Measurements from ENCODE around the gene PRKCE.

Gene PRKCE

GRCh38 chr2:46002947-46003346, 351.5 kb downstream of the PRKCE start:
- no peak for DNase-seq

- no peak for DNase-seq
Observed at GRCh38 chr2:46003903-46004473, 352.5 kb downstream of the PRKCE start.

- DNase-seq: no peak
Observed at GRCh38 chr2:46006473-46007025, 355.1 kb downstream of the PRKCE start.

DNA sequence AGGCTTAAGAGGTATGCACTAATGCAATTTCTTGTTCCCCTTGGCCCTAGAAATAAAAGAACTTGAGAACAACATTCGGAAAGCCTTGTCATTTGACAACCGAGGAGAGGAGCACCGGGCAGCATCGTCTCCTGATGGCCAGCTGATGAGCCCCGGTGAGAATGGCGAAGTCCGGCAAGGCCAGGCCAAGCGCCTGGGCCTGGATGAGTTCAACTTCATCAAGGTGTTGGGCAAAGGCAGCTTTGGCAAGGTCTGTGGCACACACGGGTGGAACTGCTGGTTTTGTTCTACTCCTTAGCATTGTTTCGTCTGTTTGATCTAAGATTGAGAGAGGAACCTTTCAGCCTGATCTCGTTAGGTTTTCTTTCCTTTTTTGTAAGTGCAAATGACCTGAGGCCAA, 355.9 kb downstream of the PRKCE start:
- no peak for DNase-seq

- DNase-seq: no peak
Observed at GRCh38 chr2:46008091-46008870, 356.8 kb downstream of the PRKCE start.

- DNase-seq: no peak
Observed at GRCh38 chr2:46009315-46009714, 357.8 kb downstream of the PRKCE start.

GRCh38 chr2:46009772-46010171, 358.3 kb downstream of the PRKCE start:
- DNase-seq: peak; percentile 7 to 42 (median 27)

GRCh38 chr2:46010223-46010924, 358.9 kb downstream of the PRKCE start:
- no peak for DNase-seq

DNA sequence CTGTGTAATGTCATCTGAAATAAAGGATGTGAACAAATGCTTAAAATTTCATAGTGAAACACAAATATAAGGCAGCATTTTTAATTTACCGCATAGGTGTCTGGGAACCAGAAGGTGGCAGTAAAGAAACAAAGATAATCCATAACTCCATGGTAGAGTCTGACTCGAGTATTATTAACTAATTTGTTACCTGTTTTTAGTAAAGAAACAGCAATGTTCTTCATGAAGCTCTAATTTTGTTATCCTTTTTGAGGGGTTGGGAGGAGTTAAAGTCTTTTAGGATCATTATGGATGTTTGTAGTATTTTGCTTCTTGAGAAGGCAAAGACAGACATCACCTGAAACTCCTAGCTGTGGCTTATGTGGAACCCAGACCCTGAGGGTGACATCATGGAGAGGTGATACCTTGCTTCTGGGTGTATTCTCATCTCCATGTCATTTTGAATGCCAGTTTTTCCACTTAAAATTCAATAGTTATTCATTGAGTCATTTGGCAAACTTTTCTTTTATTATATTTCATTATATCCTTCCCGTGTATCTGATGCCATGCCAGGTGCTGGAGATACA, 359.5 kb downstream of the PRKCE start:
- peak; percentile 40 to 70 (median 68) for DNase-seq

DNA sequence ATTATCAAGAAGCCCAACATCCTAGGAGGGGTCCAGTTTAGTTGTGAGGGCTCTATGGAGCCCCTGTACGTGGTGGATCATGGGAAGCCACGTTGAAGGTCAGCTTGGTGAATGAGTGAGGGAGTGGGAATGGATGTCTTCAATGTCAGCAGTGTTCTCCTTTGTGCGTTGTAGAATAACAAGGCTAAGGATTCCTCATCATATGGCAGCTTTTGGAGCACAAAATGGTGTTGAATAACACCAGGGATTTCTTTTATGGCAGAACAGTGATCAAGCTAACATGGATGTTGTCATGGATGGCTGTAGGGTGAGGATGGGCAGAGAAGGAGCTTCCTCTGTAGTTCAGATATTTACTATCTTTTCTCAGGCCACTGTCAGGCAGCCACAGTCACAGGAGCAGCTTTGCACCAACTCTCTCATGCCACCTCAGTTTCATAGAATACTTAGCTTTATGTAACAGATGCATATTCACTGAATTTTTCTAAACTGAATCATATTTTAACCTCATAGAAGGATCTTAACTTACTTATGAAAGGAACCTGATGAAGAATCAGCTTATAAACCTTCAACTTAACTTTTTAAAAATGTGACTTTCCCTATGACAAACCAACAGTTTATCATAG, 361.3 kb downstream of the PRKCE start:
- no peak for DNase-seq

DNA sequence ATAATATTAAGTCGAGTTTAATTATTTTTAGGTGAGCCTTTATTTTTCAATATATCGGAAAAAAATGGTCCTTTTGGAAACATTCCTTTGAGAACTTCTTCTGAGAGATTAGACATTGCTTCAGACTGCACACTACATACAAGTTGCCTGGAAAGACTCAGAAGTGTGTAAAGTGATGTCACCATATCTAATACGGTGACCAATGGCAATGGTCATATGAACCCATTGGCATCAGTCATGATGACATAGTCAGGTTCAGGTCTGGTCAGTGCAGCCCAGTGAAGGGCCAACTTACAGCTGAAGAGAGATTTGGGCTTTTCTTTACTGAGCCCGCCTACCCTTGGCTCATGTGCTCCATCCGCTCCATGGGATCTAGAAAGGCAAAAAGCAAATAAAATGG, 362.3 kb downstream of the PRKCE start:
- DNase-seq: no peak

GRCh38 chr2:46014911-46015654, 363.6 kb downstream of the PRKCE start:
- DNase-seq: no peak

GRCh38 chr2:46015671-46016070, 364.2 kb downstream of the PRKCE start:
- no peak for DNase-seq

GRCh38 chr2:46016091-46016490, 364.6 kb downstream of the PRKCE start:
- DNase-seq: no peak

GRCh38 chr2:46018773-46019591, 367.5 kb downstream of the PRKCE start:
- DNase-seq: no peak

- DNase-seq: no peak
Observed at GRCh38 chr2:46020416-46020815, 368.9 kb downstream of the PRKCE start.

DNA sequence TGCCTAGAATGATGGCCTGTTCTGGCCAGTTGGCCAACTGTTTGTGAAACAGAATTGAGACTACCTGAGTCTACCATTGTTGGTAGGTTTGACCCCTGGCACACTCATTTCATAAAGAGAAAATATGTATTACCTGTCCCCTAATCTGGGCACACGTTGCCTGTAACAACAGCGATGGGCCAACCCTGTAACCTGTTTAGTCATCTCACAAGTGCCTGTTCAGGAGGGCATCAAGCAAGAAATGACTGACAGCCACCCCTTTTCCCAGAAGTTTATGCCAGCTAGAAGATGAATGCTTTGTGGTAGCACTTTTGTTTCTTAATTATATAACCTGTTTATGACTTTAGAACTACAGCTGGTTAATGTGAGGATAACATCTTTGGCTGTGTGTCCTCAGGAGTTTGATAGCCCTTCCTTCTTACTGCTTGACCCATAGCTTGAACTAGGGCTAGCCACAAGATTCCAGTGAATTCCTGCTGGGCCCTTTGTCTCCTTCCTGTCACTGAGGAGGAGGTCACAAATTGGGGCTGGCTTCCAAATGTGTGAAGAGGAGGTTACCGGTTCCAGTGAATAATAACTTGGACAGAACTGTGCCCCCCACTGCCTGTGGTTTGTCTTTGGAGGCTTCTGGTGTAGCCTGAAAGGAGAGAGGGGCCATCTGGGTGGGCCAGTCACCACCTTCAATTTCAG, 371.8 kb downstream of the PRKCE start:
- no peak for DNase-seq

DNA sequence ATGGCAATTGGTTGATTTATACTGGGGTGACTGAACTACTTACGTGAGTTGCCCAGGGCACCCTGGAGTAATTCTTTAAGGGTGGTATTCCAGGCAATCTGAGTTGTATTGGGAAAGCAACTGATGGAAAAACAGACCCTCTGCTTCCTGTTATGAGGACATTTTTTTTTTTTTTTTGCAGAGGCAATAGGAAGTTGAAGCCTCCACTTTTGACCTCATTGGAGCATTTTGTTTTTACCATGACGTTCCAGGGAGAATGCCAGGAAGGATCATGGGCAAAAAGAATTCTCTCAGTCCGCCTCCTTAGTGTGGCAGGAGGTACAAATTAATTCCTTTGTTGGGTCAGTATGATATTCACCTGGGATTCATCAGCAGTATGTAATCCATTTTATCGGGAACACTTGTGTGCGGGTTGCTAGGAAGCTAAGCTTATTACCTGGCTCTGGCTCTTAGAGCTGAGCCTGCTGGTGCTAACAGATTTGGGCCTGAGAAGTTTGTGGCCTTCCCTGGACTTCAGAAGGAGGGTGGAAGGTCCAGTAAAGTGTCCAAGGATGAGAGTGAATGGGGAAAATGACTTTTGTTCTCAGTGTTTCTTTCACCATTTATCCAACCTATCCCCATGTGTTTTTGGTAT, 372.8 kb downstream of the PRKCE start:
- DNase-seq: no peak

DNA sequence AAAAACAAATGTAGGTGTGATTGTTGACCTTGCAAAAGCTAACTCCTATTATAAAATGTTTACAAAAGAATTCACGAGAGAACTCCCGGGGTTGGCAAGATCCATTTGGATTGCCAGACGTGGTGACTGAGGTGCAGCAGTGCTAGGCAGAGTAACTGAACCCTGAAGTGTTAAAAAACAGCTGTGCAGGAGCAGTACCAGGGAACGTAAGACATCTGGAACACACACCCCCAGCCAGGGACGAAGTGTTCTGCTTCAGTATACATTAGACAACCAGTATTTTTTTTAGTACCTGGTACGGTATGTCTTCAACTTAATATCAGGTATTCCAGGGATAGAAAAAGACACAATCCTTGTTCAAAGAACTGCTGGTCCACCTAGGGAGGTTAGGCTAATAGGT, 373.6 kb downstream of the PRKCE start:
- DNase-seq: no peak

- DNase-seq: no peak
Observed at GRCh38 chr2:46025676-46026075, 374.2 kb downstream of the PRKCE start.
